ENCODE results near the gene AOX1. TPM values are rescaled to one million over a fixed set of nuclear protein-coding genes. Genes with fewer than 3 reads are reported as not detected.
"Not testable (repeated sequence)": the region's sequence is repeated elsewhere in the genome, so short reads cannot be mapped to it uniquely, and the experiment has no call there.

Gene AOX1
- total RNA-seq, 4 donors from 2014 or later: 47.2 to 144 (median 69.8) TPM

DNA sequence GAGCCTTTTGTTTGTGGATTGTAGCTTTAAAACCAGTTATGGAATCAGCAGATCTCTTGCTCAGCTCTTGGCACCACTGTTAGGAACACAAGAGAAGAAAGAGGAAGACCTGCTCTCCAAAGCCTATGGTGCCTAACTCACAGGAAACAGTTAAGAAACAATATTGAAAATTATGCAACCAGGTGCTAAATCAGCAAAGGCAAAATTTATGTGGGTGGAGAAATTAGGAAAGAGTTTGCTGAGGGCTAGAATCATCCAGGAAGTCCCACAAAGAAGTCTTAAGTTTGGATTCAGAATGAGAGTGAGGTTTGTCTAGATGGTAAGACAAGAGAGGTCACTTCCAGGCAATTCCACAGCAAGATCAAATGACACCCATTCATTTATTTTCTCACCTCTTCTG lies 49.4 kb downstream of the AOX1 start:
- TF ChIP-seq, protein P1, sequence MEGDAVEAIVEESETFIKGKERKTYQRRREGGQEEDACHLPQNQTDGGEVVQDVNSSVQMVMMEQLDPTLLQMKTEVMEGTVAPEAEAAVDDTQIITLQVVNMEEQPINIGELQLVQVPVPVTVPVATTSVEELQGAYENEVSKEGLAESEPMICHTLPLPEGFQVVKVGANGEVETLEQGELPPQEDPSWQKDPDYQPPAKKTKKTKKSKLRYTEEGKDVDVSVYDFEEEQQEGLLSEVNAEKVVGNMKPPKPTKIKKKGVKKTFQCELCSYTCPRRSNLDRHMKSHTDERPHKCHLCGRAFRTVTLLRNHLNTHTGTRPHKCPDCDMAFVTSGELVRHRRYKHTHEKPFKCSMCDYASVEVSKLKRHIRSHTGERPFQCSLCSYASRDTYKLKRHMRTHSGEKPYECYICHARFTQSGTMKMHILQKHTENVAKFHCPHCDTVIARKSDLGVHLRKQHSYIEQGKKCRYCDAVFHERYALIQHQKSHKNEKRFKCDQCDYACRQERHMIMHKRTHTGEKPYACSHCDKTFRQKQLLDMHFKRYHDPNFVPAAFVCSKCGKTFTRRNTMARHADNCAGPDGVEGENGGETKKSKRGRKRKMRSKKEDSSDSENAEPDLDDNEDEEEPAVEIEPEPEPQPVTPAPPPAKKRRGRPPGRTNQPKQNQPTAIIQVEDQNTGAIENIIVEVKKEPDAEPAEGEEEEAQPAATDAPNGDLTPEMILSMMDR (IDR thresholded peaks at IDR 0.05): no peak
- TF ChIP-seq POLR2A (IDR thresholded peaks at IDR 0.05): no peak
- Histone ChIP-seq H3K4me3 (replicated peaks in 1 of 3) (no peak overlapping the region), H3K4me1 (peaks cover 0 to 3% of the 10 kb centered on the region in 2 donors), H3K36me3 (no peaks in the 10 kb centered on the region), H3K27me3 (no peaks in the 10 kb centered on the region), H3K9me3 (no peaks in the 10 kb centered on the region), H3K27ac (no peak overlapping the region)
- intact Hi-C loops (cut with DNase I): no loop called here
- no peak for DNase-seq

DNA sequence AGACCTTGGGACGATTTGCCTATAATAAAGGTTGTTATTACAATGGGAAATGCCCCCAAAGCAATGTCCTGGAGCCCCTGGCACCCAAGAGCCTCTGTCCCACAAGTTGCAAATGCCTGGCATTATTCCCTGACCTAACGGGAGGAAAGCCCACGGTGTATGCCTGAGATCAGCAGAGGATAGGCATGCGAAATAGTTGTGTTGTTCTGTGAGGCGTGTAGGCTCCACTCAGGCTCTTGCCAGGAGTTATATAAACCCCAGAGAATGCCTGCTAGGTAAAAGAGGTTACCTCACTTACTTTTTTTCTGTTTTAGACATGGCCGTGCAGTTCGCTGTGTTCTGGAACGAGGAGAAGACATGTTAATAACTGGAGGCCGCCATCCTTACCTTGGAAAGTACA lies 52.1 kb downstream of the AOX1 start:
- H3K27me3 ChIP-seq: no peaks in the 10 kb centered on the region
- 33 to 47% methylated on average over 9 of the region's 9 CpGs for WGBS, 2 donors
- intact Hi-C loops (cut with DNase I): no loop called here
- H3K9me3 ChIP-seq: no peaks in the 10 kb centered on the region
- TF ChIP-seq POLR2A (IDR thresholded peaks at IDR 0.05): no peak
- TF ChIP-seq, protein P1 (IDR thresholded peaks at IDR 0.05): no peak
- no peak overlapping the region for H3K4me3 ChIP-seq (replicated peaks in 1 of 3)
- no peak overlapping the region for H3K27ac ChIP-seq
- DNase-seq: peak; percentile 52 to 64
- H3K4me1 ChIP-seq: peaks cover 0 to 3% of the 10 kb centered on the region in 2 donors
- H3K36me3 ChIP-seq: no peaks in the 10 kb centered on the region

DNA sequence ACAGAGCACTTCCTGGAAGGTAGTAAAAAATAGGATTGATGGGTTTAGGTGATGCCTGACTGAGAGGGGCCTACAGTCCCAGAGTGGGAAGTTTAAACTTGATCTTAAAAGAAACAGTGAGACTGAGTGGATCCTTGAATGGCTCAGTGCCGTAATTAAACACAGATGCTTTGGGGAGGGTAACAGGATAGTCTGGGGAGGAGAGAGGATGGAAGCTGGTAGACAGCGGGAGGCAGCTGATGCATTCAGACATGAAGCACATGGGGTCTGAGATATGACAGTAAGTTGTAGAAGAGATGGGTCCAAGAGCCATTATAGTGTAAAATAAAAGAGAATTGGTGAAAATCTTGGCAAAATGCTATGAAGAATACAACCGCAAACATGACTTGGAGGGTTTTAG lies 54.4 kb downstream of the AOX1 start:
- Histone ChIP-seq H3K36me3 (no peaks in the 10 kb centered on the region), H3K27me3 (no peaks in the 10 kb centered on the region), H3K4me3 (replicated peaks in 1 of 3) (no peak overlapping the region), H3K27ac (no peak overlapping the region), H3K9me3 (no peaks in the 10 kb centered on the region), H3K4me1 (peaks cover 0 to 3% of the 10 kb centered on the region in 2 donors)
- WGBS, 2 donors: 90 to 93% methylated on average over 3 of the region's 3 CpGs
- intact Hi-C loops (cut with DNase I): no loop called here
- no peak for DNase-seq
- TF ChIP-seq, protein P1 (IDR thresholded peaks at IDR 0.05): no peak
- TF ChIP-seq POLR2A (IDR thresholded peaks at IDR 0.05): no peak

DNA sequence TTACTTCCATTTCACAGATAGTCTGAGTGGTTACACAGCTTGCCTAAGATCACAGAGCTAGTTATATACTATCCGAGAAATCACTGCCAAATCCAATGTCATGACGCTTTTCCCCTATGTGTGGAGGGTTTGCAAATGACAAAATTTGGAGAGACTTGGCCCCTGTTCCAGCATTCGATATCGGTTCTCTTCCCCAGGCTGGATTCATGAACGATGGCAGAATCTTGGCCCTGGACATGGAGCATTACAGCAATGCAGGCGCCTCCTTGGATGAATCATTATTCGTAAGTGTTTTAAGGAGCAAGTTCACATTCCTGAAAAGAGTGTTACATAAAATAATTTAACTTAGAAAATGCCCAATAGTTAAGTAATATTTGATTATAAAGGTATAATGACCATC lies 55.1 kb downstream of the AOX1 start:
- intact Hi-C loops (cut with DNase I): no loop called here
- H3K27ac ChIP-seq: no peak overlapping the region
- 86 to 93% methylated on average over 7 of the region's 7 CpGs for WGBS, 2 donors
- H3K9me3 ChIP-seq: no peaks in the 10 kb centered on the region
- no peaks in the 10 kb centered on the region for H3K27me3 ChIP-seq
- no peaks in the 10 kb centered on the region for H3K36me3 ChIP-seq
- no peak overlapping the region for H3K4me3 ChIP-seq (replicated peaks in 1 of 3)
- no peak for TF ChIP-seq POLR2A (IDR thresholded peaks at IDR 0.05)
- TF ChIP-seq, protein P1 (IDR thresholded peaks at IDR 0.05): no peak
- H3K4me1 ChIP-seq: peaks cover 0 to 3% of the 10 kb centered on the region in 2 donors
- no peak for DNase-seq

DNA sequence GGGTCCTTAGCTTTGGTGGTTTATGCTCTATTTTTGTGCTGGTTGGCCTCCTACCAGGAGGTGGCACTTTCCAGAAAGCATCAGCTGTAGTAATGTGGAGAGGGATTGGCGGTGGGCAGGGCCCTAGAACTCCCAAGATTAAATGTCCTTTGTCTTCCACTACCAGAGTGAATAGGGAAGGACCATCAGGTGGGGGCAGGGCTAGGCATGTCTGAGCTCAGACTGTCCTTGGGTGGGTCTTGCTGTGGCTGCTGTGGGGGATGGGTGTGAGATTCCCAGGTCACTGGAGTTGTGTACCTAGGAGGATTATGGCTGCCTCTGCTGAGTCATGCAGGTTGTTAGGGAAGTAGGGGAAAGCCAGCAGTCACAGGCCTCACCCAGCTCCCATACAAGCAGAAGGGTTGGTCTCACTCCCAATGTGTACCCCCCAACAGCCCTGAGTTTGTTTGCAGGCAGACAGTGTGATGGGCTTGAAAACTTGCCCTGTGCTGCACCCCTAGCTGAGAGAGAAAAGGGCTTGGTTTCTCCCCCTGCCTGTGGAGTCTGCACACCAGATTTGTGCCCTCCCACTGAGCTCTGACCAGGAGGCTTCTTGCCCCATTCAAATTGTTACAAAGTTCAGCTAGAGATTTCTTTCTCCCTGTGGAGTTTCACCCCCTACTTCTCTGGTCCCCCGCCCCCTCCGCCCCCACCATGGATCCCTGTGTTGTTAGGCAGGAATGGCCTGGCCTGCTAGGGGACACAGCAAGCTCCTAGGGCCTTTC lies 62.9 kb downstream of the AOX1 start:
- H3K36me3 ChIP-seq; H3K4me3 ChIP-seq (replicated peaks in 1 of 3); H3K27ac ChIP-seq; H3K27me3 ChIP-seq; intact Hi-C loops (cut with DNase I); DNase-seq; H3K9me3 ChIP-seq; H3K4me1 ChIP-seq: not testable (repeated sequence)
- WGBS, 2 donors: 71 to 94% methylated on average over 3 of the region's 3 CpGs

Measured in thyroid gland (tissue), 4 donors.